Measurements from ENCODE around the gene STAG1. TPM values are rescaled to one million over a fixed set of nuclear protein-coding genes. Genes with fewer than 3 reads are reported as not detected.

STAG1 gene
- total RNA-seq, 4 donors from 2014 or later: 32.6 to 44.0 (median 40.5) TPM

DNA sequence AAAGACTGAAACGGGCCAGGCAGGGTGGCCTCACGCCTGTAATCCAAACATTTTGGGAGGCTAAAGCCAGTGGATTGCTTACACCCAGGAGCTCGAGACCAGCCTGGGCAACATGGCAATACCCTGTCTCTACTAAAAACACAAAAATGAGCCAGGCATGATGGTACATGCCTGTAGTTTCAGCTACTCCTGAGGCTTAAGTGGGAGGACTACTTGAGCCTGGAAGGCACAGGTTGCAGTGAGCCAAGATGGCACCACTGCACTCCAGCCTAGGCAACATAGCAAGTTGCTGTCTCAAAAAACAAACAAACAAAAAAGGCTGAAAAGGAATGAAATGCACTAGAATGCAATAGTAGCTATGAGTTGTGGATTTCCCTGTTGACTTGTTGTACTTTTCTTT lies 94.7 kb downstream of the STAG1 start:
- H3K36me3 ChIP-seq: no peaks in the 10 kb centered on the region
- WGBS: 90% methylated on average over 3 of the region's 3 CpGs
- no peaks in the 10 kb centered on the region for H3K27me3 ChIP-seq
- intact Hi-C loops (cut with DNase I): no loop called here
- TF ChIP-seq EP300 (IDR thresholded peaks at IDR 0.05) (no peak), POLR2A (IDR thresholded peaks at IDR 0.05; ENCODE audit: low read depth) (no peak), POLR2AphosphoS5 (IDR thresholded peaks at IDR 0.05) (no peak)
- TF ChIP-seq, protein P1, sequence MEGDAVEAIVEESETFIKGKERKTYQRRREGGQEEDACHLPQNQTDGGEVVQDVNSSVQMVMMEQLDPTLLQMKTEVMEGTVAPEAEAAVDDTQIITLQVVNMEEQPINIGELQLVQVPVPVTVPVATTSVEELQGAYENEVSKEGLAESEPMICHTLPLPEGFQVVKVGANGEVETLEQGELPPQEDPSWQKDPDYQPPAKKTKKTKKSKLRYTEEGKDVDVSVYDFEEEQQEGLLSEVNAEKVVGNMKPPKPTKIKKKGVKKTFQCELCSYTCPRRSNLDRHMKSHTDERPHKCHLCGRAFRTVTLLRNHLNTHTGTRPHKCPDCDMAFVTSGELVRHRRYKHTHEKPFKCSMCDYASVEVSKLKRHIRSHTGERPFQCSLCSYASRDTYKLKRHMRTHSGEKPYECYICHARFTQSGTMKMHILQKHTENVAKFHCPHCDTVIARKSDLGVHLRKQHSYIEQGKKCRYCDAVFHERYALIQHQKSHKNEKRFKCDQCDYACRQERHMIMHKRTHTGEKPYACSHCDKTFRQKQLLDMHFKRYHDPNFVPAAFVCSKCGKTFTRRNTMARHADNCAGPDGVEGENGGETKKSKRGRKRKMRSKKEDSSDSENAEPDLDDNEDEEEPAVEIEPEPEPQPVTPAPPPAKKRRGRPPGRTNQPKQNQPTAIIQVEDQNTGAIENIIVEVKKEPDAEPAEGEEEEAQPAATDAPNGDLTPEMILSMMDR (IDR thresholded peaks at IDR 0.05): no peak
- H3K9me3 ChIP-seq: peaks cover 0 to 20% (median 14%) of the 10 kb centered on the region in 4 donors
- no peak overlapping the region for H3K27ac ChIP-seq (replicated peaks in 1 of 4)
- no peak for DNase-seq (ENCODE audit: extremely low spot score)
- no peak overlapping the region for H3K4me3 ChIP-seq
- H3K4me1 ChIP-seq: peaks cover 0 to 16% (median 12%) of the 10 kb centered on the region in 4 donors

DNA sequence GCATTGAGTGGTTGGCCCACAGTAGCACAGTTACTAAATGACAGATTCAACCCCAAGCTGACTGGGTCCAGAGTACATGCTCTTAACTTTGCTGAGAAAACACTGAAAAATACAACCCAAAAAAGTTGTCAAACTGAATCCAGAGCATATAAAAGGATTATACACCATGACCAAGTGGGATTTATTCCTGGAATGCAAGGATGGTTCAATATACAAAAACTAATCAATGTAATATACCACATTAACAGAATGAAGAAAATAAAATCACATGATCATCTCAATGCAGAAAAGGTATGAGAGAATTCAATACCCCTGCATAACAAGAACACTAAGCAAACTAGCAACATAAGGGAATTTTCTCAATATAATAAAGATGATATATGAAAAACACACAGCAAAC lies 98.5 kb downstream of the STAG1 start:
- H3K27ac ChIP-seq (replicated peaks in 1 of 4): no peak overlapping the region
- H3K4me1 ChIP-seq: peaks cover 0 to 2% (median under 1%) of the 10 kb centered on the region in 4 donors
- no peak overlapping the region for H3K4me3 ChIP-seq
- H3K36me3 ChIP-seq: no peaks in the 10 kb centered on the region
- H3K27me3 ChIP-seq: no peaks in the 10 kb centered on the region
- intact Hi-C loops (cut with DNase I): no loop called here
- peaks cover 0 to 20% (median 14%) of the 10 kb centered on the region in 4 donors for H3K9me3 ChIP-seq
- DNase-seq (ENCODE audit: extremely low spot score): no peak
- no peak for TF ChIP-seq POLR2AphosphoS5 (IDR thresholded peaks at IDR 0.05)
- no peak for TF ChIP-seq POLR2A (IDR thresholded peaks at IDR 0.05; ENCODE audit: low read depth)
- TF ChIP-seq, protein P1 (IDR thresholded peaks at IDR 0.05): no peak
- no peak for TF ChIP-seq EP300 (IDR thresholded peaks at IDR 0.05)

DNA sequence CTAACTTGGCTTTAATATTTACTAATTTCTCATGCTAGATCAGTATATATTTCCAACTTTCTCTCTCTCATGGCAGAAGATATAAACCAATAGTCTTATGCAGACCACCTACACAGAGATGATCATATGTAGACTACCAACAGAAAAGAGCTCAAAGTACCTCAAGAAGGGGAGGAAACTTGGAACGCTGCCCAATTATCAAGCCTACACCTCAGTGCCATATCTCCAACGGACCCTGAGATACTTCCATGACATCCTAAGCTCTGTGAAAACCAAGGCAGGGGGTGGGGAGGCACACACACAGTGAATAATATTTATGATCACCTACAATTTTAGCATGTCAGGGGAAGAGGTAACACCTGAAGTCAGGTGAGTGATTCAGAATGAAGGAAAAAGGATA lies 100.6 kb downstream of the STAG1 start:
- Histone ChIP-seq H3K27ac (replicated peaks in 1 of 4) (no peak overlapping the region), H3K4me1 (no peaks in the 10 kb centered on the region), H3K9me3 (peaks cover 0 to 20% (median 14%) of the 10 kb centered on the region in 4 donors), H3K36me3 (no peaks in the 10 kb centered on the region), H3K27me3 (no peaks in the 10 kb centered on the region), H3K4me3 (no peak overlapping the region)
- WGBS: 81% methylated on average over 2 of the region's 2 CpGs
- intact Hi-C loops (cut with DNase I): no loop called here
- TF ChIP-seq POLR2A (IDR thresholded peaks at IDR 0.05; ENCODE audit: low read depth): no peak
- TF ChIP-seq EP300 (IDR thresholded peaks at IDR 0.05): no peak
- no peak for TF ChIP-seq POLR2AphosphoS5 (IDR thresholded peaks at IDR 0.05)
- TF ChIP-seq, protein P1 (IDR thresholded peaks at IDR 0.05): no peak
- no peak for DNase-seq (ENCODE audit: extremely low spot score)

DNA sequence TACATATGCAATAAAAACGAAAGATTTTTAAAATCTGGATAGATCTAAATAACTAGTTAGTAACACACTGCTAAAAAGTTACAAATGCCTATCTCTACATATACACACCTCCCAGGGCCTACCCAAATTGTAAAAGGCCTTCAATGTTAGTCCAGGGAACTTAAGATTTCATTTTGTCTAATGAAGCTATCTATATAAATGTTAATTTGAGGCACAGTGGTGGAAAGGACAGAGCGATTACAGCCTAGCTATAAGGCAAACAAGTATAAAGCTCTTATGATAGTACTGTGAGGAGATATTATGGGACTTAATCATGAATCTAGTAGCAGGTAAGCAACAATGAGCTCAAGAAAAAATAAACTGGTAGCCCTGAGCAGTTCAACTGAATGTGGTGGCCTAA lies 101.7 kb downstream of the STAG1 start:
- no peaks in the 10 kb centered on the region for H3K36me3 ChIP-seq
- intact Hi-C loops (cut with DNase I): no loop called here
- no peak for DNase-seq (ENCODE audit: extremely low spot score)
- WGBS: 94% methylated on average over 2 of the region's 2 CpGs
- H3K4me1 ChIP-seq: peaks cover 0 to 4% (median 0%) of the 10 kb centered on the region in 4 donors
- H3K27me3 ChIP-seq: no peaks in the 10 kb centered on the region
- no peak overlapping the region for H3K27ac ChIP-seq (replicated peaks in 1 of 4)
- TF ChIP-seq EP300 (IDR thresholded peaks at IDR 0.05) (no peak), POLR2A (IDR thresholded peaks at IDR 0.05; ENCODE audit: low read depth) (no peak), POLR2AphosphoS5 (IDR thresholded peaks at IDR 0.05) (no peak)
- TF ChIP-seq, protein P1 (IDR thresholded peaks at IDR 0.05): no peak
- H3K4me3 ChIP-seq: no peak overlapping the region
- peaks cover 0 to 20% (median 14%) of the 10 kb centered on the region in 4 donors for H3K9me3 ChIP-seq

DNA sequence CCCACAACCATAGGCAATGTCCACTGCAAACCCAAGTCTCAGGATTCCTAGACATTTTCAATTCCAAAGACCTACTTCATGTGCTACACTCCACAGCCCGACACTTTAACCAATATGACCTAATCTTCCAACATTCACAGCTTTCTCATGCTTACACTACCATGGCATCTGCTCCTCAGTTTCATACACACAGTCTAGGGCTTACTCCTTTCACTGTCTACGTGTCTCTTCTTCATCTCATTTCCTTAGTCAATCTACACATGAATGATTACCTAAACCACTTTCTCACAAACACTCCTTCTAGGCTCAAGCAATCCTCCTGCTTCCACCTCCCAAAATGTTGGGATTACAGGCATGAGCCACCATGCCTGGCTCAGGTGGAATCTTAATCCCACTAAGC lies 106.3 kb downstream of the STAG1 start:
- intact Hi-C loops (cut with DNase I): no loop called here
- H3K36me3 ChIP-seq: no peaks in the 10 kb centered on the region
- H3K27ac ChIP-seq (replicated peaks in 1 of 4): no peak overlapping the region

More for the DNA sequence above, 106.3 kb downstream of the STAG1 start:
- no peak for DNase-seq (ENCODE audit: extremely low spot score)
- H3K4me1 ChIP-seq: peaks cover 0 to 17% (median 6%) of the 10 kb centered on the region in 4 donors
- H3K9me3 ChIP-seq: no peaks in the 10 kb centered on the region
- no peak for TF ChIP-seq EP300 (IDR thresholded peaks at IDR 0.05)
- TF ChIP-seq, protein P1 (IDR thresholded peaks at IDR 0.05): no peak
- TF ChIP-seq POLR2AphosphoS5 (IDR thresholded peaks at IDR 0.05): no peak
- no peak for TF ChIP-seq POLR2A (IDR thresholded peaks at IDR 0.05; ENCODE audit: low read depth)
- no peak overlapping the region for H3K4me3 ChIP-seq
- 99% methylated on average over 2 of the region's 2 CpGs for WGBS
- H3K27me3 ChIP-seq: no peaks in the 10 kb centered on the region

Measured in esophagus muscularis mucosa (tissue), 4 donors.